SU-DHL-6 (cell line): ENCODE data around the gene TBCA.

Experiments used
- H2AFZ ChIP-seq: fragments of 200-600 bp; sonication (generic); 2 replicates; pipeline ENCODE4 v1.6.1; 2014; ENCODE audit warnings: low read depth, mild to moderate bottlenecking, moderate library complexity, mixed read lengths, antibody characterized with exemption, low read length; ENCODE audit not compliant: severe bottlenecking
- H3F3A ChIP-seq: fragments of 200-600 bp; shearing (Covaris generic); 2 replicates; pipeline ENCODE4 v1.6.0; 2016; ENCODE audit warnings: antibody characterized with exemption, mild to moderate bottlenecking; ENCODE audit not compliant: insufficient read depth
- H3K27ac ChIP-seq: fragments of 200-600 bp; sonication (generic); 2 replicates; pipeline ENCODE4 v1.5.1; 2016; ENCODE audit warnings: low read depth, mild to moderate bottlenecking, low read length, moderate library complexity, mixed read lengths
- H3K27me3 ChIP-seq: fragments of 200-600 bp; sonication (generic), shearing (Covaris generic); 2 replicates; pipeline ENCODE4 v1.6.0; 2014; ENCODE audit warnings: mild to moderate bottlenecking, low read length
- H3K36me3 ChIP-seq: fragments of 200-600 bp; sonication (generic); 2 replicates; pipeline ENCODE4 v1.6.1; 2014; ENCODE audit warnings: mild to moderate bottlenecking, low read length, mixed read lengths
- H3K4me2 ChIP-seq: fragments of 300-600, 200-600 bp; shearing (Covaris generic), sonication (generic); 2 replicates; pipeline ENCODE4 v1.6.0; 2014; ENCODE audit warnings: low read length, low read depth, mild to moderate bottlenecking; ENCODE audit not compliant: poor library complexity, severe bottlenecking
- H3K4me3 ChIP-seq: fragments of 200-600 bp; sonication (generic); 2 replicates; pipeline ENCODE4 v1.5.1; 2014; ENCODE audit warnings: antibody characterized with exemption, low read length, mild to moderate bottlenecking, mixed read lengths; ENCODE audit not compliant: insufficient read depth, poor library complexity, severe bottlenecking
- H3K79me2 ChIP-seq: fragments of 200-600 bp; sonication (generic); 2 replicates; pipeline ENCODE4 v1.6.1; 2014; ENCODE audit warnings: mild to moderate bottlenecking, low read length, moderate library complexity; ENCODE audit not compliant: insufficient read depth
- H3K9ac ChIP-seq: fragments of 200-600 bp; sonication (generic); 2 replicates; pipeline ENCODE4 v1.7.0; 2014; ENCODE audit warnings: mild to moderate bottlenecking, low read length
- H3K9me2 ChIP-seq: fragments of 200-600 bp; sonication (generic); replicated peaks from 2 replicates; pipeline ENCODE4 v1.6.1; 2014; ENCODE audit warnings: low read length; ENCODE audit not compliant: insufficient read depth
- H3K9me3 ChIP-seq: fragments of 200-600 bp; sonication (generic); 2 replicates; pipeline ENCODE4 v1.6.1; 2014; ENCODE audit warnings: low read length, mixed read lengths; ENCODE audit not compliant: insufficient read depth
- H4K20me1 ChIP-seq: fragments of 200-600 bp; sonication (generic); 2 replicates; pipeline ENCODE4 v1.6.1; 2014; ENCODE audit warnings: low read depth, mild to moderate bottlenecking, antibody characterized with exemption, low read length, moderate library complexity, mixed read lengths
- EZH2phosphoT487 ChIP-seq: fragments of 200-600 bp; sonication (generic), shearing (Covaris generic); conservative IDR thresholded peaks from 2 replicates; pipeline ENCODE4 v1.6.1; 2018; ENCODE audit warnings: mild to moderate bottlenecking, antibody characterized with exemption, low read length, moderate library complexity, mixed read lengths
- TF ChIP-seq, protein P1 (sequence below): fragments of 200-600 bp; sonication (generic); IDR thresholded peaks from one replicate; pipeline ENCODE4 v1.5.1; 2017; ENCODE audit warnings: antibody characterized with exemption, mild to moderate bottlenecking, low read length, moderate library complexity; ENCODE audit not compliant: insufficient read depth, poor library complexity, severe bottlenecking

Gene TBCA

GRCh38 chr5:77741608-77742007, 34.5 kb downstream of the TBCA start:
- no peaks in the 10 kb centered on the region for H3K36me3 ChIP-seq
- no peak overlapping the region for H3K27ac ChIP-seq
- no peak overlapping the region for H3K9ac ChIP-seq
- H3F3A ChIP-seq: no peaks in the 10 kb centered on the region
- H3K4me2 ChIP-seq: no peak overlapping the region
- peaks cover 93% of the 10 kb centered on the region for H3K79me2 ChIP-seq
- no peak for TF ChIP-seq EZH2phosphoT487
- TF ChIP-seq, protein P1, sequence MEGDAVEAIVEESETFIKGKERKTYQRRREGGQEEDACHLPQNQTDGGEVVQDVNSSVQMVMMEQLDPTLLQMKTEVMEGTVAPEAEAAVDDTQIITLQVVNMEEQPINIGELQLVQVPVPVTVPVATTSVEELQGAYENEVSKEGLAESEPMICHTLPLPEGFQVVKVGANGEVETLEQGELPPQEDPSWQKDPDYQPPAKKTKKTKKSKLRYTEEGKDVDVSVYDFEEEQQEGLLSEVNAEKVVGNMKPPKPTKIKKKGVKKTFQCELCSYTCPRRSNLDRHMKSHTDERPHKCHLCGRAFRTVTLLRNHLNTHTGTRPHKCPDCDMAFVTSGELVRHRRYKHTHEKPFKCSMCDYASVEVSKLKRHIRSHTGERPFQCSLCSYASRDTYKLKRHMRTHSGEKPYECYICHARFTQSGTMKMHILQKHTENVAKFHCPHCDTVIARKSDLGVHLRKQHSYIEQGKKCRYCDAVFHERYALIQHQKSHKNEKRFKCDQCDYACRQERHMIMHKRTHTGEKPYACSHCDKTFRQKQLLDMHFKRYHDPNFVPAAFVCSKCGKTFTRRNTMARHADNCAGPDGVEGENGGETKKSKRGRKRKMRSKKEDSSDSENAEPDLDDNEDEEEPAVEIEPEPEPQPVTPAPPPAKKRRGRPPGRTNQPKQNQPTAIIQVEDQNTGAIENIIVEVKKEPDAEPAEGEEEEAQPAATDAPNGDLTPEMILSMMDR: no peak
- H2AFZ ChIP-seq: no peak overlapping the region
- no peaks in the 10 kb centered on the region for H3K9me3 ChIP-seq
- H3K27me3 ChIP-seq: no peaks in the 10 kb centered on the region
- H3K4me3 ChIP-seq: no peak overlapping the region
- H3K9me2 ChIP-seq: no peaks in the 10 kb centered on the region
- H4K20me1 ChIP-seq: peaks cover 24% of the 10 kb centered on the region

- H3K36me3 ChIP-seq: 0 out of 2 replicates have a peak, but pooled peaks cover 3% of the 10 kb centered on the region
- H4K20me1 ChIP-seq: peaks cover 21% of the 10 kb centered on the region
- H3K27me3 ChIP-seq: no peaks in the 10 kb centered on the region
- no peaks in the 10 kb centered on the region for H3K9me2 ChIP-seq
- H3F3A ChIP-seq: no peaks in the 10 kb centered on the region
- no peaks in the 10 kb centered on the region for H3K9me3 ChIP-seq
- H3K4me2 ChIP-seq: no peak overlapping the region
- TF ChIP-seq, protein P1: no peak
- no peak for TF ChIP-seq EZH2phosphoT487
- H3K4me3 ChIP-seq: no peak overlapping the region
- no peak overlapping the region for H2AFZ ChIP-seq
- no peak overlapping the region for H3K9ac ChIP-seq
- H3K79me2 ChIP-seq: peaks cover 97% of the 10 kb centered on the region
- no peak overlapping the region for H3K27ac ChIP-seq
These were observed 41.3 kb downstream of the TBCA start for GRCh38 chr5:77734885-77735284.

- Histone ChIP-seq H3K36me3 (0 out of 2 replicates have a peak, but pooled peaks cover 3% of the 10 kb centered on the region), H2AFZ (no peak overlapping the region), H3K79me2 (peaks cover 96% of the 10 kb centered on the region), H3K9me2 (no peaks in the 10 kb centered on the region), H3K9ac (no peak overlapping the region), H3K27ac (no peak overlapping the region), H3K4me3 (no peak overlapping the region), H3K27me3 (no peaks in the 10 kb centered on the region), H4K20me1 (peaks cover 21% of the 10 kb centered on the region), H3K9me3 (no peaks in the 10 kb centered on the region), H3K4me2 (no peak overlapping the region), H3F3A (no peaks in the 10 kb centered on the region)
- no peak for TF ChIP-seq EZH2phosphoT487
- TF ChIP-seq, protein P1: no peak
These were observed 43.0 kb downstream of the TBCA start for GRCh38 chr5:77733130-77733529.
